Pancreas (tissue), 10 donors: ENCODE measurements around the gene PLPP2. TPM values are rescaled to one million over a fixed set of nuclear protein-coding genes. Genes with fewer than 3 reads are reported as not detected.

Experiments
- ATAC-seq, 4 donors: fragments of 200-7000 bp; cut with Tn5 transposase; one replicate each; pipeline versions ENCODE4 v1.8.0 to v1.9.1; 2020; ENCODE audit warnings: mild to moderate bottlenecking in 4 of 4, moderate library complexity in 4 of 4
- DNase-seq, 6 donors: peaks; one replicate each; pipeline ENCODE4 v3.0.0-alpha.2; 2020
- FAIRE-seq: peaks from 2 replicates; lab custom pipeline; 2012; peaks lifted over from hg19 to GRCh38; lab: Jason Lieb, UNC
- H3K27ac ChIP-seq, 4 donors: fragments of 200-600 bp; sonication (generic); 1 replicate in 3 of 4; 2 replicates in 1 of 4; pipeline versions ENCODE4 v1.5.0 to v1.8.0; 2020
- H3K27me3 ChIP-seq, 4 donors: fragments of 200-600 bp; one replicate each; pipeline ENCODE4 v1.8.0; 2021
- H3K36me3 ChIP-seq, 3 donors: fragments of 200-600 bp; sonication (generic) in 1 of 3; one replicate each; pipeline versions ENCODE4 v1.5.0 to v1.8.0; 2020 to 2021
- H3K4me1 ChIP-seq, 3 donors: fragments of 200-600 bp; one replicate each; pipeline ENCODE4 v1.8.0; 2021
- H3K4me3 ChIP-seq, 4 donors: fragments of 200-600 bp; sonication (generic) in 2 of 4; one replicate each; pipeline versions ENCODE4 v1.5.0 to v1.8.0; 2020 to 2021
- H3K9me3 ChIP-seq, 4 donors: fragments of 200-600 bp; one replicate each; pipeline ENCODE4 v1.8.0; 2021
- CTCF ChIP-seq, 4 donors: fragments of 200-600 bp; sonication (generic) in 3 of 4; IDR thresholded peaks; one replicate each; pipeline versions ENCODE4 v1.5.0 to v1.8.0; 2021; ENCODE audit warnings: antibody characterized with exemption in 4 of 4
- WGBS, 2 donors: extraction: QIAGEN DNeasy Blood & Tissue Kit; methylation state at CpG; one replicate each; pipeline ENCODE4 v1.1.7; 2013; 5-methylcytosine and 5-hydroxymethylcytosine counted together
- intact Hi-C, 3 donors: fragments of 100-400 bp; cut with DNase I; formaldehyde crosslinking; loops; one replicate each; pipeline versions ENCODE4 v1.11.1 to v1.14.2; 2022
- polyA plus RNA-seq, 2 donors: library from polyadenylated mRNA; stranded (reverse); fragments of 200-250 nt; gene quantifications; one replicate each; pipeline ENCODE4 v1.2.3, GENCODE V29; 2013
- total RNA-seq, 6 donors: library from RNA; stranded (reverse); fragmentation: NEBNext Ultra II Directional in 4 of 6; extraction: Animal tissue kit (Norgen Biotek cat#: 25700) in 4 of 6; gene quantifications; one replicate each; pipeline versions ENCODE4 v1.2.1 to v1.2.4, GENCODE V29; 2021 to 2023
- donor health status: healthy with polysubstance abuse.
- donor health status: DM: no; HTN: no; CAD: no; lungs with moderate emphysema.
- donor health status: DM: no; HTN: no; CAD: no.
- donor health status: control.
- donor health status: control.
- donor health status: Bipolar disorder and iron deficiency.
- donor health status: DM: yes; HTN: yes; CAD: no.
- donor health status: DM: no; HTN: no; CAD: no.
- donor health status: DM: no; HTN: no; CAD: no.
- donor health status: DM: yes; HTN: yes; CAD: no.

The PLPP2 gene
- total and polyA plus RNA-seq, 8 donors, result 15.7 to 93.8 (median 28.7) TPM

GRCh38 chr19:309206-309565 is 18.0 kb upstream of the PLPP2 start:
- Histone ChIP-seq H3K27me3 (no peaks in the 10 kb centered on the region), H3K4me1 (no peaks in the 10 kb centered on the region), H3K9me3 (no peaks in the 10 kb centered on the region), H3K4me3 (no peak overlapping the region), H3K27ac (no peak overlapping the region), H3K36me3 (peaks cover 0 to 31% (median 18%) of the 10 kb centered on the region in 3 donors)
- WGBS, 2 donors, result 78 to 83% methylated on average over 14 of the region's 14 CpGs
- intact Hi-C loops, result no loop called here
- no peak for TF ChIP-seq CTCF (IDR thresholded peaks at IDR 0.05)
- ATAC-seq (no peak), FAIRE-seq (no peak), DNase-seq (no peak)

GRCh38 chr19:308471-309205 is 17.4 kb upstream of the PLPP2 start:
- DNase-seq, result peak in 2 of 6 donors; percentile 53 to 57
- 94 to 95% methylated on average over 48 of the region's 48 CpGs for WGBS, 2 donors
- Histone ChIP-seq H3K27ac (no peak overlapping the region), H3K4me3 (no peak overlapping the region), H3K27me3 (no peaks in the 10 kb centered on the region), H3K4me1 (no peaks in the 10 kb centered on the region), H3K36me3 (peaks cover 0 to 31% (median 17%) of the 10 kb centered on the region in 3 donors), H3K9me3 (no peaks in the 10 kb centered on the region)
- ATAC-seq, result no peak
- TF ChIP-seq CTCF (IDR thresholded peaks at IDR 0.05), result no peak
- intact Hi-C loops, result no loop called here
- no peak for FAIRE-seq

GRCh38 chr19:307793-308420 is 16.7 kb upstream of the PLPP2 start:
- intact Hi-C loops, result no loop called here
- DNase-seq (peak in 1 of 6 donors; percentile 59), FAIRE-seq (no peak), ATAC-seq (no peak)
- WGBS, 2 donors, result 82 to 91% methylated on average over 21 of the region's 21 CpGs
- TF ChIP-seq CTCF (IDR thresholded peaks at IDR 0.05), result no peak
- Histone ChIP-seq H3K36me3 (peaks cover 0 to 31% (median 12%) of the 10 kb centered on the region in 3 donors), H3K27ac (no peak overlapping the region), H3K4me1 (no peaks in the 10 kb centered on the region), H3K4me3 (no peak overlapping the region), H3K9me3 (no peaks in the 10 kb centered on the region), H3K27me3 (no peaks in the 10 kb centered on the region)

- no peak for TF ChIP-seq CTCF (IDR thresholded peaks at IDR 0.05)
- H3K36me3 ChIP-seq, result peaks cover 0 to 29% (median 12%) of the 10 kb centered on the region in 3 donors
- no peak overlapping the region for H3K27ac ChIP-seq
- DNase-seq, result peak in 2 of 6 donors; percentile 54 to 74
- FAIRE-seq, result no peak
- H3K9me3 ChIP-seq, result no peaks in the 10 kb centered on the region
- H3K4me1 ChIP-seq, result no peaks in the 10 kb centered on the region
- no peak for ATAC-seq
- WGBS, 2 donors, result 92 to 93% methylated on average over 26 of the region's 26 CpGs
- intact Hi-C loops, result no loop called here
- no peak overlapping the region for H3K4me3 ChIP-seq
- H3K27me3 ChIP-seq, result no peaks in the 10 kb centered on the region
These were observed 15.9 kb upstream of the PLPP2 start for GRCh38 chr19:307111-307531.
